ENCODE data around the gene ITPA. TPM values are rescaled to one million over a fixed set of nuclear protein-coding genes. Genes with fewer than 3 reads are reported as not detected.
A peak's percentile ranks its signal among the peaks of the same experiment; 100 is the strongest.

The ITPA gene
- total and polyA plus RNA-seq, 10 of the 15 experiments (the other 5 are each of a cell fraction or from before 2014, with no cell fraction given): 5.5 to 124 (median 66.3) TPM

DNA sequence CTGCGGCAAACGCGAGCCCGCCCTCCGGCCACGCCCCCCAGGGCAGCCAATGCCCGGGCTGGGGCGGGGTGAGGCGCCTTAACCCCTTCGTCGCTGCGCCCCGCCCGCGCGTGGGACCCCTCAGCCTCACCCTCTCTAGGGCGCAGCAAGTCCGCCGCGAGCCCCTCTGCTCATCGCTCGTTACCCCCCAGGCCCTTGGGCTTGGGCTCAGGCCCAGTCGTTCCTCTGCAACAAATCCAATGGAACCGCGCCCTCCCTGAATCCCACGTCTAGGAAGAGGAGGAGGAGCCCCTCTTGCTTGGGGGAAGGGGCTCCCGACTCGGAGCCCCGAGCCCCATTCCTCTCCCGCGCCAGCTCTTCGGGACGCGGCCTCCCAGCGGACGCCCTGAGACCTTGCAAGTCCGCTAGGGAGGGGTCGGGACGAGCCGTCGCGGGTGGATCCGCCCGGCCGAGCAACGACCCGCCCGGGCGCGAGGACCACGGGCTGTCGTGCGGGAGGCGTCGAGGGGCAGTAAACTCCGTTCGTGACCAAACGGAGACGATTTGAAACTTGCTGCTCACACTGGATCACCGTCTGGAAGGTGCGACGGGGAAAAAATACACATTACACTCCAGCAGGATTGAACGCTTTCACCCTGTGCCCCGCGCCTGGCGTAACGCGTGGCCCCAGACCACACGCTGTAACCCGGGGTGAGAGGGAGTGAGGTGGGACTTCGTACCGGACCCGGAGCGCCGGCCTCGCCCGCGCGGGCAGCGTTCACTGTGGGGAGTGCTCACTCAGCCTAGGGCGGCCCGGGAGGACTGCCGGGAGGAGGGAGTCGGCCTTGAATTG is 35.5 kb upstream of the ITPA start (continued):
- TF ChIP-seq EZH2 (IDR thresholded peaks at IDR 0.05; ENCODE audit: borderline replicate concordance, control insufficient read depth, low read depth, low read length) (no peak), RELB (IDR thresholded peaks at IDR 0.05; ENCODE audit: low read depth) (peak; percentile 58; the same call in 1 of the 2 replicates), POU2F2 (IDR thresholded peaks at IDR 0.05; ENCODE audit: borderline replicate concordance, low read depth, low read length) (no peak), KDM1A (IDR thresholded peaks at IDR 0.05; ENCODE audit: borderline replicate concordance) (no peak), PAX5 (IDR thresholded peaks at IDR 0.05; ENCODE audit: borderline replicate concordance, low read depth, low read length) (0 out of 2 replicates have a peak, but pooled peaks have one; percentile 12), IRF4 (IDR thresholded peaks at IDR 0.05; ENCODE audit: low read depth, low read length) (no peak), SMARCA5 (IDR thresholded peaks at IDR 0.05) (no peak), STAT3 (IDR thresholded peaks at IDR 0.05; ENCODE audit: low read depth, low read length) (no peak), EGR1 (IDR thresholded peaks at IDR 0.05; ENCODE audit: borderline replicate concordance in 1 of 2, low read depth in 2 of 2, low read length in 2 of 2) (0 out of 3 replicates have a peak, but pooled peaks of 1 of the 2 experiments have one; percentile 31)
